ENCODE results near the gene ARL3. TPM values are rescaled to one million over a fixed set of nuclear protein-coding genes. Genes with fewer than 3 reads are reported as not detected.

Gene ARL3
- total RNA-seq, 1 donor from 2014 or later = 9.5 TPM

- no peak for DNase-seq (ENCODE audit: low read depth)
- TF ChIP-seq CTCF (conservative IDR thresholded peaks at IDR 0.05; ENCODE audit: low read depth, low read length) = no peak
- H3K4me3 ChIP-seq (ENCODE audit: low read depth, low read length) = no peak overlapping the region
Observed at GRCh38 chr10:102634686-102635085, 79.5 kb downstream of the ARL3 start.

GRCh38 chr10:102633848-102634247 is 80.3 kb downstream of the ARL3 start:
- no peak overlapping the region for H3K4me3 ChIP-seq (ENCODE audit: low read depth, low read length)
- no peak for TF ChIP-seq CTCF (conservative IDR thresholded peaks at IDR 0.05; ENCODE audit: low read depth, low read length)
- no peak for DNase-seq (ENCODE audit: low read depth)

- DNase-seq (ENCODE audit: low read depth) = no peak
- H3K4me3 ChIP-seq (ENCODE audit: low read depth, low read length) = no peak overlapping the region
- no peak for TF ChIP-seq CTCF (conservative IDR thresholded peaks at IDR 0.05; ENCODE audit: low read depth, low read length)
Observed at GRCh38 chr10:102633287-102633686, 80.9 kb downstream of the ARL3 start.

GRCh38 chr10:102632394-102633111 is 81.6 kb downstream of the ARL3 start:
- no peak overlapping the region for H3K4me3 ChIP-seq (ENCODE audit: low read depth, low read length)
- no peak for TF ChIP-seq CTCF (conservative IDR thresholded peaks at IDR 0.05; ENCODE audit: low read depth, low read length)
- no peak for DNase-seq (ENCODE audit: low read depth)

GRCh38 chr10:102631525-102632393 is 82.4 kb downstream of the ARL3 start:
- H3K4me3 ChIP-seq (ENCODE audit: low read depth, low read length) = no peak overlapping the region
- TF ChIP-seq CTCF (conservative IDR thresholded peaks at IDR 0.05; ENCODE audit: low read depth, low read length) = no peak
- no peak for DNase-seq (ENCODE audit: low read depth)

GRCh38 chr10:102630663-102631062 is 83.5 kb downstream of the ARL3 start:
- no peak for TF ChIP-seq CTCF (conservative IDR thresholded peaks at IDR 0.05; ENCODE audit: low read depth, low read length)
- DNase-seq (ENCODE audit: low read depth) = no peak
- H3K4me3 ChIP-seq (ENCODE audit: low read depth, low read length) = no peak overlapping the region
